GM18499 (cell line): ENCODE data around the gene SHISAL2A.

Source experiments
- ATAC-seq: cut with Tn5 transposase; IDR thresholded peaks from one replicate; pipeline ENCODE4 v1.9.1; 2021; ENCODE audit warnings: moderate number of reproducible peaks; ENCODE audit not compliant: insufficient read depth, unreplicated experiment

Gene SHISAL2A

DNA sequence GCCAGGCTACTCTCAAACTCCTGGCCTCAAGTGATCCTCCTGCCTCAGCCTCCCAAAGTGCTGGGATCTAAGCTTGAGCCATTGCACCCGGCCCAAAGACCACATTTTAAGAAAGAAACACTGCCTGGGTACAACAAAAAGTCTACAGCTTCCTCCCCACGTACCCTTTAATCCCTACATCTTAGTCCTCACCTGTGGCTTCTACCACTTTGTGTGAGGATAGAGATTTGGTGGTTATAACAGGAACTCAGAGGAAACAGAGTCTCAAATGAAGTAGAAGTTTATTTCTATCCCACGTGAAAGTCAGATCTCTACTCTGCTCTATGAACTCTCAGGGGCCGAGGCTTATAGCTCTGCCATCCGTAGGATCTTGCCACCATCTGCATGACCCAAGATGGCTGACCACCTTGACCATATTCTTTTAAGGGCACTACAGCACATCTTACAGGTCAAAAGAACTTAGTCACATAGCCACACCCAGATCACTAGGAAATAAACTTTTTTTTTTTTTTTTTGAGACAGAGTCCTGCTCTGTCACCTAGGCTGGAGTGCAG, 17.4 kb upstream of the SHISAL2A start:
- ATAC-seq, result no peak

DNA sequence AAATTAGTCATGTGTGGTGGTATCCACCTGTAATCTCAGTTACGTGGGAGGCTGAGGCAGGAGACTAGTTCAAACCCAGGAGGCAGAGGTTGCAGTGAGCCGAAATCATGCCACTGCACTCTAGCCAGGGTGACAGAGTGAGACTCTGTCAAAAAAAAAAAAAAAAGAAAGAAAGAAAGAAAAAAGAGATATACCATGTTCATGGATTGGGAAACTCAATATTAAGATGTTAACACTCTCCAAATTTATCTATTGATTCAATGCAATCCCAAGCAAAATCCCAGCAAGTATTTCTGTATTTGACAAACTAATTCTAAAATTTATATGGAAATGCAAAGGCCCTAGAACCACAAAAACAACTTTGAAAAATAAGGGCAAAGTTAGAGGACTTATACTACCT, 11.0 kb upstream of the SHISAL2A start:
- no peak for ATAC-seq

DNA sequence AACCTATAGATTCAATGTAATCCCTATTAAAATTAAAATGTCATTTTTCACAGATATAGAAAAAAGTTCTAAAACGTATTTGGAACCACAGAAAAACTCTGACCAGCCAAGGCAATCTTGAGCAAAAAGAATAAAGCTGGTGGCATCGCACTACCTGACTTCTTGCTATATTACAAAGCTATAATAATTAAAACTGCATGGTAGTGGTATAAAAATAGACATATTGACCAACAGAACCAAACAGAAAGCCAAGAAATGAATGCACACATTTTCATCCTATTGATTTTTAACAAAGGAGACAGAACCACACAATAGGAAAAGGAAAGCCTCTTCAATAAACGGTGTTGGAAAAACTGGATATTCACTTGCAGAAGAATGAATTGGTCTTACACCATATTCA, 9.2 kb upstream of the SHISAL2A start:
- no peak for ATAC-seq

DNA sequence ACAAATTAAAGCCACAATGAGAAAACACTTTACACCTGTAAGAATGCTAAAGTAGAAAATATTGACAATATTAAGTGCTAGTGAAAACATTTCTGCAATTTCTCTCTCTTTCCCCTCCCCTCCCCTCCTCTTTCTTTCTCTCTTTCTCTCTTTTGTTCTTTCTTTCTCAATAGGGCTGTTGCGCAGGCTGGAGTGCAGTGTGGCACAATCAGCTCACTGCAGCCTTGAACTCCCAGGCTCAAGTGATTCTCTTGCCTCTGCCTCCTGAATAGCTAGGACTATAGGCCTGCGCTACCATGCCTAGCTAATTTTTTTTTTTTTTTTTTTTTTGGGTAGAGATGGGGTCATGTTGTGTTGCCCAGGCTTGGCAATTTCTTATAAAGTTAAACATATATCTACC, 5.9 kb upstream of the SHISAL2A start:
- no peak for ATAC-seq

DNA sequence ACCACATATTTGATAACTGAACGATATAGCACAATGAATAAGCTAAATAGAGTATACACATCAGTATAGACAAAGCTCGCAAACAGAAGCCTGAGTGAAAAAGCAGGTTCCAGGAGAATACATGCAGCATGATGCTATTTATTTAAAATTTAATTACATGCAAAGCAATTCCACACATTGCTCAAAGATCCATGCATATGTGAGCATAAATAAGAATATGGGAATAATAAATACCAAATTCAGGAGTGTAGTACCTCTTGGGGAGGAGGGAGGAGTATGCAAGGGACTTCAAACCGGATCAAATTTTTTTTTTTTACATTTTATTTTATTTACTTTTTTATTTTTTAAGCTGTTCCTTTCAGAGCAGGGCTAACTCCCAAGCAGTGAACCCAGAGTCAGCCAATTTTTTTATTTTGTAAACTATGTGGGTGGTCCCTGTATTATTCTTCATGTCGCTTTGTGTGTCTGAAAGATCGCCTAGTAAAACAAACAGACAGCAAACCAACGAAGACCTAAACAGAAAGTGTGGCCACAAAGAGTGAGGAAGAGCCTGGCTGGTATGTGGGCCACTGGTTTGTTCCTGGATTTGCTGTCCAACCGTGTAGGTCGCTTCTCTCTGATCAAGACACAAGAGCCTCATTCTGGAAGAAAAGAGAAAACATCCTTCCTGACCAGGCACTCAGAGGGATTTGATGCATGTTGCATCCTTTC, 4.2 kb upstream of the SHISAL2A start:
- no peak for ATAC-seq

DNA sequence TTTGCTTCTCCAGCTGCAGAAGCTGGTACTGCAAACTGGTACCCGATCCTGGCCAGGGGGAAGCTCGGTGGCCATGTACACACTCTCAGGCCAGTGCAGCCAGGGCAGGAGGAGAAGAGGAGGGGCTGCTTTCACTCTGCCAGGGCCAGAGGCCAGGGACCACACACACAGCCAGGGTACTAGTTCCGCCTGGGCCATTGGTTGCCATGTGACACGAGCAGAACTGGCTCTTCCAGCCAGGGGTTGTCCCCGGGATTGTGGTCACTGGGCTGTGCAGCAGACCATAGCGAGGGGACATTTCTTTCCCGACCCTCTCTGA, 3.7 kb upstream of the SHISAL2A start:
- ATAC-seq, result no peak

DNA sequence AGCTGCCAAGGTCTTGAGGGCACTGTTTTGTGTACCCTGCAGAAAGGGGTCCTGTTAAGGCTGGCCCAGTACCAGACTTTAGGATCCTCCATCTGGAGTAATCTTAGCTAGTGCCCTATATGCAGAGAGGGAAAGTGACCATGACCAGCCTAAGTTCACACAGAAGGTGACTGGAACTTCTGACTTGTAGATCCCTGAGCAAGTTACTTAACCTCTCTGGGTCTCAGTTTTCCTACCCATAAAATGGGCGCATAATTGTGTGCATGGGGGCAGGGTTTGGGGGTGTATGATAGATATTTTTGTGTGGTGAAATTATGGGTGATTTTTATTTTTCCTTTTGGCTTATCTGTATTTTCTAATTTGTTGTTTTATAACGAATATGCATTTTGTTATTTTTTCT, 3.3 kb upstream of the SHISAL2A start:
- no peak for ATAC-seq

DNA sequence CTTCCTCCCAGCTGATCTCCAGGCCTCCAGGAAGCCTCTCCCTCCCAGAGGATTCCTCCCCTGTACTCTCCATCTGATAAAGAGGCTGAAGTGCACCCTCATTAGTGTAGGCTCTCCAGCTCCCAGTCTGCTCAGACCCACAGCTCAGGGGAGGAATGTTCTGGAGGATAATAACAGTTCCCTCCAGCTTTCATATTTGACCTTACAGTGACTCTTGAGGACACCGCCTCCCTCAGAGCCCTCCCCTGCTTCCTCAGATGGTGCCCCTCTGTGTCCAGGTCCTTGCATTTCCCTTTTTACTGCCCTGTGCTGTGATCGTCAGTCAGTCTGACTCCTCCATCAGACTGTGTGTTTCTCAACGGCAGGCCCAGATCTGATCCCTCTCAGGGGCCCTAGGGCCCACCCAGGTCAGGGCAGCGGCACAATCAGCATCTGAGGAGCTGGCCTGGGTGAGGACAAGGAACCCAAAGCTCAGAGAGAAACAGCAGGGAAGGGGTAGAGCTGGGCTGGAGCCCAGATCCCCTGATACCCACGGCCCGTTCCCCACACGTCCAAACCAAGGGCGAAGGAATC, 1.1 kb upstream of the SHISAL2A start:
- ATAC-seq, result no peak

DNA sequence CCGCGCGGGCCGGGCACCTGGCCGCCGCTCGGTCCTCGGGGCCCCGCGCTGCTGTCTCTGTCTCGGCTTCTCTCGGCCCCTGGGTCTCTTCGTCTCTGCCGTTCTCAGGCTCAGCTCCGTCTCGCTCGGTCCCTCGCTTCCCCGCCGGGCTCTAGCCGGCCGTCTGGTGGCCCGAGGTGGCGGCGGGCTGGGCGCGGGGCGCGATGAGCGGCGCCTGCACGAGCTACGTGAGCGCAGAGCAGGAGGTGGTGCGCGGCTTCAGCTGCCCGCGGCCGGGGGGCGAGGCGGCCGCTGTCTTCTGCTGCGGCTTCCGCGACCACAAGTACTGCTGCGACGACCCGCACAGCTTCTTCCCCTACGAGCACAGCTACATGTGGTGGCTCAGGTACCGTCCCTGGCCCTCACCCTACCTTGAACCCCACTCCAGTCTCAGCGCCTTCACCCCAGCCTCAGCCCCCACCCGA, 355 bp downstream of the SHISAL2A start:
- ATAC-seq, result no peak

DNA sequence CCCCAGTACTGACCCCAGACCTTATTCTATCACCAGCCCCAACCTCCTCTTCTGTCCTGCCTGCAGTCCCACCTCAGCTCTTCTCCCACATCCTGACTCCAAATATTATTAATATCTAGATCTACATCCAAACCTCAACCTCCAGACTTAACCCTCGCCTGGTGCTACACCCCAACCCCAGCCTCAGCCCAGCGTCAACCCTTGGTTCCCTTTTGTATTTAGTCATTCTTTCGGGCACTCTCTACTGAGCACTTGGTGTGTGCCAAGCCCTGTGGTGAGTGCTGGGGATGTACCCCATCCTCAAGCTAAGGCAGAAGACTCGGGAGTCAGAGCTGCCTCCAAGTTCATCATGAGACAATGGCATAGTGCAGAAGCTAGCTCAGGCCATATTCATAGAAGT, 1.1 kb downstream of the SHISAL2A start:
- ATAC-seq, result no peak

DNA sequence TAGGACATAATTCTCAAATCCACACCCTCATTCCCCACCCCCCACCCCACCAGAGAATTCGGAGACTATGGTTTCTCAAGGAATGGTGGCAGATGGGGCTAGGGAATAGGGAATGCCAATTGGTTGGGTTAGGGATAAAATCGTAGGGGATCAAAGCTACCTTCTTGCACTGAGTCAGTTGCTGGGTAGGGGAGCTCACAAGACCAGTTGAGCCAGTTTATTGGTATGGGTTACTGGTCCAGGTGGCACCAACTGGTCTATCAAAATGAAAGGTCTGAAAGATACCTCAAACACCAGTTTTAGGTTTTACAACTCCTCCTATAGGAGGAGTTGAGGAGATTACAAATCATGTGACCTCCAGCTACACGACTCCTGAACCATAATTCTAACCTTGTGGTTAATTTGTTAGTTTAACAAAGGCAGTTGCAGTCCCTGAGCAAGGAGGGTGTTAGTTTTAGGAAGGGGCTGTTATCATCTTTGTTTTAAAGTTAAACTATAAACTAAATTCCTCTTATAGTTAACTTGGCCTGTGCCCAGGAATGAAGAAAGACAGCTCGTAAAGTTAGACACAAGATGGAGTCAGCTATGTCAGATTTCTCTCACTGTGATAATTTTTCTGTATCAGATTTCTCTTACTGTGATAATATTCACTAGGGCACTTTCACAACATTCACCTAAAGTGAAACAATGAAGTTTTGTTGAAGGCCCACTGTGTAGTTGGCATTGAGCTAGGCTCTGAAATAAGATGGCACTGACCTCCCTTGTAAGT, 2.5 kb downstream of the SHISAL2A start:
- ATAC-seq, result no peak

DNA sequence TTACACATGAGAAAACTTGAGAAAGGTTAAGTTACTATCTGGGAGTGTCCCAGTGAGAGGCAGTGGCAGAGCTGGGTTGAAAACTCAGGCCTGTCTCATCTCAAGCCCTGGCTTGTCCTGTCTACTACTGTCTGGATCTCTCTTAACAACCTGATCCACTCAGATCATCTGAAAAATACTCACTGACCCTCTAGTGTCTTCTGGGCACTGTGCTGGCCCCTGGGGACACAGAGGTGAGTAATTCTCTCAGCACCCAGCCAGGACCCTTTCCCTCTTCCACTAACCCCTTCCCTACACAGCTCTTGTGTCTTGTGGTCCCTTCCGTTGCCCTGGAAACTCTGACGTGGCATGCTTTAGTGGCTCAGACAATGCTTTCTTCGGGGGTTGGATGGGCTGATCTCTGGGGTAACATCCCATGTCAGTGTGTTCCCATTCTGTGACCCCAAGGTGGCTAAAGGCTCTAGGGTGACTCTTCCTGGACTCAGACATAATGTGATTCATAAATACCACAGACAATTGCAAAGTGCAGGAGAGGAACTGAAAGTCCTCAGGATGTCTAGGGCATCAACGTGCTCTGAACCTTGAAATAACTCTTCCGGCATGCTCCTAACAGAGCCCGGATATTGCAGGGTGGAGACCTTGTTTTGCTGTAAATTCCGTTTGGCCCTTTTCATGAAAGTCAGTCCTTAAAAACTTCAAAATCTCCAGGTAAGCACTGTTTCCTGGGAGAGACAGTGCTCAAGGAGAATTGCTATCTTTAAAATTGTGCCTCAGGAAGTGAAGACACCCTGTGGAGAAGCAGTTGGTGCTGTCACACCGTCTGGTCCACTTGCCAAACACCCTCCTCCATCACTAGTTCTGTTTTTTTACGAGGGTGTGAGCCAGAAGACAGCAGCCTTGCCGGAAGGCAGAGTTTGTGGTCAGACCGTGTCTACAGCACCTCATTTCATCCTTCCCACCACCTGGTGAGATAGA, 4.0 kb downstream of the SHISAL2A start:
- peak; percentile 62 for ATAC-seq

DNA sequence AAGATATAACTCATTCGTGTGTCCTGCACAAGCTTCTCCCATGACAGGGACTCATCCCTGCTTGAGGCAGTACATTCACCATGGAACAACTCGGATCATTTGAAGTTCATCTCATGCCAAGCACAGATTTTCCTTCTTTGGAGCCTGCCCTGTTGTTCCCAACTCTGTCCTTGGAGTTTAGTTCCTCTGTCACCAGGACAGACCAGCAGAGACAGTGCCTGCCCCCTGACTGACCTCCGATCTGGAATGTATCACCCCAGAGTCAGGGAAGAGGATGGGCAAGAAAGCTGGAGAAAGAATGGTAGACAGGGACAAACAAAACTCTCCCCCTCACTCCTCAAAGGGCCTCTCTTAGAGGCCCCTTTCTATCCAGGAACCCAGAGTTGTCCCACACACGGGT, 5.0 kb downstream of the SHISAL2A start:
- no peak for ATAC-seq

DNA sequence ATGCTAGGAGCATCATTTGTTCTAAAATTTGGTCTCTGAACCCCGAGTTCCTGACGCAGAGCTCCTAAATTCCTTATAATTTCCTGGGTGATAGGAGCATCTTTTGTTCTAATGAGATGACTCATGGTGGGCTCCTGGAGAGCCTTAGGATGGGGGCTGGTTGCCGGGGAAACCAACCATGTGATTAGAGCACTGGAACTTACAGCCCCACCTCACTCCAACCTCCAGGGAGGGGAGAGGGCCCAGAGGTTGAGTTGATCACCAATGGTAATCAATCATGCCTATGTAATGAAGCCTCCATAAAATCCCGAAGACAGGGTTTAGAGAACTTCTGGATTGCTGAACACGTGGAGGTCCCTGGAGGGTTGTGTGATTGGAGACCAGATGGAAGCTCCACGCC, 7.7 kb downstream of the SHISAL2A start:
- no peak for ATAC-seq

DNA sequence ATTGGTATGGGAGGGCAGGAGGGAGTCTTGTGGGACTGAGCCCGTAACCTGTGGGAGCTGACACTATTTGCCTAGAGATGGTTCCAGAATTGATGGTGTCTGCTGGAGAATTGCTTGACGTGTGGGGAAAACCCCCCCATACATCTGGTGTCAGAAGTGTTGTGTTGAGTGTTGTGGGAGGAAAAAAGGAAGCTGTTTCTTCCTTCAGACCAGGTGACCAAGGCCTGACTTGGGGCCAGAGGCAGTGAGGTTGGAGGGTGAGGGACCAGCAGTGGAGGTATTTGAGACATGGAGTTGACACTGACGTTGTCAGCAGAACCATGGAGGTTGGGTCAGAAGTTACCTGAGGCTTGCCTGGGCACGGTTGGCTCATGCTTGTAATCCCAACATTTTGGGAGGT, 8.3 kb downstream of the SHISAL2A start:
- ATAC-seq, result no peak

DNA sequence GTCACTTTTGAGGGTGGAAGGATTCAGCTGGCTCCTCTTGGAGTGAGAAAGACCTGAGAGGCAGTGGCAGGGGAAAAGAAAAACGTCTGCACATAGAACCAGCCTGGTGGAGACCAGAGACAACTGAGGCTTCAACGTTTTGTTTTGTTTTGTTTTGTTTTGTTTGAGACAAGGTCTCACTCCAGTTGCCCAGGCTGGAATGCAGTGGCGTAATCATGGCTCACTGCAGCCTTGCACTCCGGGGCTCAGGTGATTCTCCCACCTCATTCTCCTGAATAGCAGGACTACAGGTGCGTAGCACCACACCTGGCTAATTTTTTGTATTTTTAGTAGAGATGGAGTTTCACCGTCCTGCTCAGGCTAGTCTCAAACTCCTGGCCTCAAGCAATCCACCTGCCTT, 12.3 kb downstream of the SHISAL2A start:
- no peak for ATAC-seq

DNA sequence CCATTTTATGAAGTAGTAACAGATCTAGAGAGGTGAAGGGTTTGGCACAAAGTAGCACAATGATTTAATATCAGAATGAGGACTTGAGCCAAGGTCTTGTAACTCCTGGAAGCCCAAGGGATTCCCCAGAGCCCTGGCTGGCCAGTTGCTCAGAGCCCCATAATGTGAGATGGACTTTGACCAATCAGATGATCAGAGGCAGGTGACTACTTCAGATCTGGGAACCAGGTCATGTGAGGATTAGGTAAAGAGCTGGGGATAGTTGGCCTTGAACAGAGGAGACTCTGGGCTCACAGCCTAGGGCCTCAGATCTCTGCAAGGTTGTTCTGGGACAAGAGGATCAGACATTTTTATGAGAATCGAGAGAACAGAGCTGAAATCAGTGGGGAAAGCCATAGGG, 18.9 kb downstream of the SHISAL2A start:
- ATAC-seq, result no peak

DNA sequence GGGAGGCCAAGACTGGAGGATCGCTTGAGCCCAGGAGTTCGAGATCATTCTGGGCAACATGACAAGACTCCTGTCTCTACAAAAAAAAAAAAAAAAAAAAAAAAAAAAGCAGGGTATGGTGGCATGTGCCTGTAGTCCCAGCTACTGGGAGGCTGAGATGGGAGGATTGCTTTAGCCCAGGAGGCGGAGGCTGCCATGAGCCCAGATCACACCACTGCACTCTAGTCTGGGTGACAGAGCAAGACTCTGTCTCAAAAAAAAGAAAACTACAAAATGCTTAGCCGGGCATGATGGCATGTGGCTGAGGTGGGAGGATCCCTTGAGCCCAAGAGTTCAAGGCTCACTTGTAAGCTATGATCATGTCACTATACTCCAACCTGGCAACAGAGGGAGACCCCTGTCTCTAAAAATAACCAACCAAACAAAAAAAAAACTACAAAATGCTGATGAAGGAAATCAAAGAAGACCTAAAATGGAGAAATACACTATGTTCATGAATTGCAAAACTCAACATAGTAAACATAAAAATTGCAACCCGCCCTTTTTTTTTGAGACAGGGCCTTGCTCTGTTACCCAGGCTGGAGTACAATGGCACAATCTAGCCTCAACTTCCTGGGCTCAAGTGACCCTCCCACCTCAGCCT, 20.4 kb downstream of the SHISAL2A start:
- no peak for ATAC-seq

DNA sequence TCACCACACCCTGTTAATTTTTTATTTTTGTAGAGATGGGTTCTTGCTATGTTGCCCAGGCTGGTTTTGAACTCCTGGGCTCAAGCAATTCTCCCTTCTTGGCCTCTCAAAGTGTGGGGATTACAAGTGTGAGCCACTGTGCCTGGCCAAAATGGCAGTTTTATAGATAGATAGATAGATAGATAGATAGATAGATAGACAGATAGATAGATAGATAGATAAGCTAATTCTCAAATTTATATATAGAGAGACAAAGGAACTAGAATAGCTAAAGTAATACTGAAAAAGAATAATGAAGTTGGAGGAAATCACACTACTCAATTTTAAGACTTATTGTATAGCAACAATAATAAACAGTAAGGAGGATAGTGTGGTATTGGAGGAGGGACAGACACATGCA, 21.1 kb downstream of the SHISAL2A start:
- ATAC-seq, result no peak

DNA sequence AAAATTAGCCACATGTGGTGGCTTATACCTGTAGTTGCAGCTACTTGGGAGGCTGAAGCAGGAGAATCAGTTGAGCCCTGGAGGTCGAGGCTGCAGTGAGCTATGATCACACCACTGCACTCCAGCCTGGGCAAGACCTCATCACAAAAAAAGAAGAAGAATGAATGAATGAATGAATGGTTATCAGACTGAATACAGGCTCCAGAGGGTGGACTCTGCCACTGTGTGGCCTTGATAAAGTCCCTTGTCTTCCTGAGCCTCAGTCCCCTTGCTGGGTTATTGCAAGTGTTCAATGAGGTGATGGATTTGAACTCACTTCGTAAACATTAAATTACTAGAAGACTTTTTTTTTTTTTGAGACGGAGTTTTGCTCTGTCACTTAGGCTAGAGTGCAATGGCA, 24.7 kb downstream of the SHISAL2A start:
- ATAC-seq, result no peak
